SU-DHL-6 (cell line): Measurements from ENCODE around the gene NSMCE1.

Experiments
- H2AFZ ChIP-seq: fragments of 200-600 bp; sonication (generic); 2 replicates; pipeline ENCODE4 v1.6.1; 2014; ENCODE audit warnings: low read depth, mild to moderate bottlenecking, moderate library complexity, mixed read lengths, antibody characterized with exemption, low read length; ENCODE audit not compliant: severe bottlenecking
- H3F3A ChIP-seq: fragments of 200-600 bp; shearing (Covaris generic); 2 replicates; pipeline ENCODE4 v1.6.0; 2016; ENCODE audit warnings: antibody characterized with exemption, mild to moderate bottlenecking; ENCODE audit not compliant: insufficient read depth
- H3K27ac ChIP-seq: fragments of 200-600 bp; sonication (generic); 2 replicates; pipeline ENCODE4 v1.5.1; 2016; ENCODE audit warnings: low read depth, mild to moderate bottlenecking, low read length, moderate library complexity, mixed read lengths
- H3K27me3 ChIP-seq: fragments of 200-600 bp; sonication (generic), shearing (Covaris generic); 2 replicates; pipeline ENCODE4 v1.6.0; 2014; ENCODE audit warnings: mild to moderate bottlenecking, low read length
- H3K36me3 ChIP-seq: fragments of 200-600 bp; sonication (generic); 2 replicates; pipeline ENCODE4 v1.6.1; 2014; ENCODE audit warnings: mild to moderate bottlenecking, low read length, mixed read lengths
- H3K4me2 ChIP-seq: fragments of 300-600, 200-600 bp; shearing (Covaris generic), sonication (generic); 2 replicates; pipeline ENCODE4 v1.6.0; 2014; ENCODE audit warnings: low read length, low read depth, mild to moderate bottlenecking; ENCODE audit not compliant: poor library complexity, severe bottlenecking
- H3K4me3 ChIP-seq: fragments of 200-600 bp; sonication (generic); 2 replicates; pipeline ENCODE4 v1.5.1; 2014; ENCODE audit warnings: antibody characterized with exemption, low read length, mild to moderate bottlenecking, mixed read lengths; ENCODE audit not compliant: insufficient read depth, poor library complexity, severe bottlenecking
- H3K79me2 ChIP-seq: fragments of 200-600 bp; sonication (generic); 2 replicates; pipeline ENCODE4 v1.6.1; 2014; ENCODE audit warnings: mild to moderate bottlenecking, low read length, moderate library complexity; ENCODE audit not compliant: insufficient read depth
- H3K9ac ChIP-seq: fragments of 200-600 bp; sonication (generic); 2 replicates; pipeline ENCODE4 v1.7.0; 2014; ENCODE audit warnings: mild to moderate bottlenecking, low read length
- H3K9me2 ChIP-seq: fragments of 200-600 bp; sonication (generic); replicated peaks from 2 replicates; pipeline ENCODE4 v1.6.1; 2014; ENCODE audit warnings: low read length; ENCODE audit not compliant: insufficient read depth
- H3K9me3 ChIP-seq: fragments of 200-600 bp; sonication (generic); 2 replicates; pipeline ENCODE4 v1.6.1; 2014; ENCODE audit warnings: low read length, mixed read lengths; ENCODE audit not compliant: insufficient read depth
- H4K20me1 ChIP-seq: fragments of 200-600 bp; sonication (generic); 2 replicates; pipeline ENCODE4 v1.6.1; 2014; ENCODE audit warnings: low read depth, mild to moderate bottlenecking, antibody characterized with exemption, low read length, moderate library complexity, mixed read lengths
- EZH2phosphoT487 ChIP-seq: fragments of 200-600 bp; sonication (generic), shearing (Covaris generic); conservative IDR thresholded peaks from 2 replicates; pipeline ENCODE4 v1.6.1; 2018; ENCODE audit warnings: mild to moderate bottlenecking, antibody characterized with exemption, low read length, moderate library complexity, mixed read lengths
- TF ChIP-seq, protein P1 (sequence below): fragments of 200-600 bp; sonication (generic); IDR thresholded peaks from one replicate; pipeline ENCODE4 v1.5.1; 2017; ENCODE audit warnings: antibody characterized with exemption, mild to moderate bottlenecking, low read length, moderate library complexity; ENCODE audit not compliant: insufficient read depth, poor library complexity, severe bottlenecking

Gene NSMCE1

DNA sequence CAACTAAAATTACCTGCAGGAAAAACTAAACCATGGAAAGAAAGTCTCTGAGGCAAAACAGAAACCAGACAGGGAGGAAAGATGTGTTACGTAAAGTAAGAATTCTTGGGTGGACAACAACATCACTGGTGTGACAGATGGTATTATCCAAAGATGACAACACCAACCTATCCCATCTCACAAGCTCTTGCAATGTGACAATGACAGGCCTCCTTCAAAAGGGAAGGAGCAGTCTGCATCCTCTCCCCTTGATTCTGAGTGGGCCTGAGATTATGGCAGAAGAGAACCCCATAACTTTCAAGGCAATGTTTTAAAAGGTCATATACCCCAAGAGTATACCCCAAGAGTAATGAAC lies 82.8 kb downstream of the NSMCE1 start:
- Histone ChIP-seq H3K79me2 (no peaks in the 10 kb centered on the region), H3F3A (no peaks in the 10 kb centered on the region), H3K4me2 (no peak overlapping the region), H3K27ac (no peak overlapping the region), H4K20me1 (no peaks in the 10 kb centered on the region), H3K4me3 (no peak overlapping the region), H2AFZ (no peak overlapping the region), H3K9ac (no peak overlapping the region), H3K9me3 (no peaks in the 10 kb centered on the region), H3K9me2 (no peaks in the 10 kb centered on the region), H3K36me3 (no peaks in the 10 kb centered on the region), H3K27me3 (no peaks in the 10 kb centered on the region)
- TF ChIP-seq EZH2phosphoT487, result no peak
- TF ChIP-seq, protein P1, sequence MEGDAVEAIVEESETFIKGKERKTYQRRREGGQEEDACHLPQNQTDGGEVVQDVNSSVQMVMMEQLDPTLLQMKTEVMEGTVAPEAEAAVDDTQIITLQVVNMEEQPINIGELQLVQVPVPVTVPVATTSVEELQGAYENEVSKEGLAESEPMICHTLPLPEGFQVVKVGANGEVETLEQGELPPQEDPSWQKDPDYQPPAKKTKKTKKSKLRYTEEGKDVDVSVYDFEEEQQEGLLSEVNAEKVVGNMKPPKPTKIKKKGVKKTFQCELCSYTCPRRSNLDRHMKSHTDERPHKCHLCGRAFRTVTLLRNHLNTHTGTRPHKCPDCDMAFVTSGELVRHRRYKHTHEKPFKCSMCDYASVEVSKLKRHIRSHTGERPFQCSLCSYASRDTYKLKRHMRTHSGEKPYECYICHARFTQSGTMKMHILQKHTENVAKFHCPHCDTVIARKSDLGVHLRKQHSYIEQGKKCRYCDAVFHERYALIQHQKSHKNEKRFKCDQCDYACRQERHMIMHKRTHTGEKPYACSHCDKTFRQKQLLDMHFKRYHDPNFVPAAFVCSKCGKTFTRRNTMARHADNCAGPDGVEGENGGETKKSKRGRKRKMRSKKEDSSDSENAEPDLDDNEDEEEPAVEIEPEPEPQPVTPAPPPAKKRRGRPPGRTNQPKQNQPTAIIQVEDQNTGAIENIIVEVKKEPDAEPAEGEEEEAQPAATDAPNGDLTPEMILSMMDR, result no peak

DNA sequence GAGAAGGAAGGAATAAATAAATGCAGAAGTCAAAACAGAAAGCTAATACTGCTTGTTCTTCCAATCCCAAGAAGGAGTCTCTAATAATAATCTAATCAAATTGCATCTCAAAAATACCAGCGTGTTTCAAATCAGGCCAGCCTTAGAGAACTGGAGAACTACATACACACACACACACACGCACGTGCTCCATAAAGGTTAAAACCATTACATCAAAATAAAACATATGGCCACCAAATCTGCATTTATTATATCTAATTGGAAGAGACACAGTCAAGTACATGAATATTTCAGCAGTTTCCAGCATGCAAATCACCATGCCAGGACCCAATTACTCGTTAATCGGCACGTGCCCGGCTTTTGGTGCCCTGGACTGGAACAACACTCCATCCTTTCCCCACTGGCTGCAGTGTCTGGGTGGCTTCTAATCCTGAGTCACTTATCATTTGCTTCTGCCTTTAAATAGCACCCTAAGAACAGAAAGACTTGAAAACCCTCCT lies 85.6 kb downstream of the NSMCE1 start:
- Histone ChIP-seq H3K9me3 (no peaks in the 10 kb centered on the region), H3K4me3 (no peak overlapping the region), H3K9me2 (no peaks in the 10 kb centered on the region), H3K27me3 (no peaks in the 10 kb centered on the region), H3K36me3 (no peaks in the 10 kb centered on the region), H4K20me1 (no peaks in the 10 kb centered on the region), H2AFZ (no peak overlapping the region), H3K27ac (no peak overlapping the region), H3K79me2 (no peaks in the 10 kb centered on the region), H3K4me2 (no peak overlapping the region), H3F3A (no peaks in the 10 kb centered on the region), H3K9ac (no peak overlapping the region)
- TF ChIP-seq, protein P1, result no peak
- TF ChIP-seq EZH2phosphoT487, result no peak

DNA sequence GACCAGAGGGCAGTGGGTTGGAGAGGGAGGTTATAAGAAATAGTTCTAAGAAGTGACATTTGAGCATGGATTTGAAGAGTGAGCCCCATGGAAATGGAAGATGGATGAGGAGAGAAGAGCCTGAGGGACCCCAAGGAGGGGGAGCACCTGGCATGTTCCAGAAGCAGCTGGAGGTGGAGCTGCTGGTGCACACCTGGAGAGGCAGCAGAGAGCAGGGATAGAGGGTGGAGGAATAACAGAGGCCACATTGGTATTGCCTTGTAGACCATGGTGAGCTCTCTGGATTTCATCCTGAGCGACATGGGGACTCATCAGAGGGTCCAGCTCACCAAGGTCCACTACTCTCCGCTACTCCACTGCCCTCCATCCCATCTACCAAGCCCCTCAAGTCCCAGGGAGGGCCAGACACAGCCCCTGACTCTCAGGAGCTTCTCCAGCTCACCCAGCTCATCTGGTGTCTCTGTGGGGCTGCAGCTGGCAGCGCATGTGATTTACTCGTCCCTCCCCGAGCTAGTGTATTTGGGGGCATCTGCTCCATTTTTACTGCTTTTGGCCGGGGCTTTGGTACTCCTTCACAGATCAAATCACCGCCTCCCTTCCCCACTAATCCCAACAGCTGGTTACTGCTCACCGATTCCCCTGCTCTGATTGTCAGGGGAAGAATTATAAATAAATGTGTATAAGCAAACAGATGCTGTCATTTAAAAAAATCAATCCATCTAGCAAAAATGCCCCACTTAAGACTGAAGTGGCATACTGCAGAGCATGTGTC lies 87.4 kb downstream of the NSMCE1 start:
- Histone ChIP-seq H3K9ac (no peak overlapping the region), H3K9me3 (no peaks in the 10 kb centered on the region), H3F3A (no peaks in the 10 kb centered on the region), H3K27me3 (no peaks in the 10 kb centered on the region), H4K20me1 (no peaks in the 10 kb centered on the region), H3K4me3 (no peak overlapping the region), H3K36me3 (no peaks in the 10 kb centered on the region), H2AFZ (no peak overlapping the region), H3K27ac (no peak overlapping the region), H3K9me2 (no peaks in the 10 kb centered on the region), H3K79me2 (no peaks in the 10 kb centered on the region), H3K4me2 (no peak overlapping the region)
- TF ChIP-seq EZH2phosphoT487, result no peak
- TF ChIP-seq, protein P1, result no peak
